Measurements from ENCODE around the gene GLRX3. TPM values are rescaled to one million over a fixed set of nuclear protein-coding genes. Genes with fewer than 3 reads are reported as not detected.

The GLRX3 gene
- total RNA-seq, 1 donor from 2014 or later = 45.9 TPM

- TF ChIP-seq, protein P1, sequence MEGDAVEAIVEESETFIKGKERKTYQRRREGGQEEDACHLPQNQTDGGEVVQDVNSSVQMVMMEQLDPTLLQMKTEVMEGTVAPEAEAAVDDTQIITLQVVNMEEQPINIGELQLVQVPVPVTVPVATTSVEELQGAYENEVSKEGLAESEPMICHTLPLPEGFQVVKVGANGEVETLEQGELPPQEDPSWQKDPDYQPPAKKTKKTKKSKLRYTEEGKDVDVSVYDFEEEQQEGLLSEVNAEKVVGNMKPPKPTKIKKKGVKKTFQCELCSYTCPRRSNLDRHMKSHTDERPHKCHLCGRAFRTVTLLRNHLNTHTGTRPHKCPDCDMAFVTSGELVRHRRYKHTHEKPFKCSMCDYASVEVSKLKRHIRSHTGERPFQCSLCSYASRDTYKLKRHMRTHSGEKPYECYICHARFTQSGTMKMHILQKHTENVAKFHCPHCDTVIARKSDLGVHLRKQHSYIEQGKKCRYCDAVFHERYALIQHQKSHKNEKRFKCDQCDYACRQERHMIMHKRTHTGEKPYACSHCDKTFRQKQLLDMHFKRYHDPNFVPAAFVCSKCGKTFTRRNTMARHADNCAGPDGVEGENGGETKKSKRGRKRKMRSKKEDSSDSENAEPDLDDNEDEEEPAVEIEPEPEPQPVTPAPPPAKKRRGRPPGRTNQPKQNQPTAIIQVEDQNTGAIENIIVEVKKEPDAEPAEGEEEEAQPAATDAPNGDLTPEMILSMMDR (IDR thresholded peaks at IDR 0.05) = no peak
- no peak overlapping the region for H3K4me3 ChIP-seq
- intact Hi-C loops (cut with DNase I) = no loop called here
- DNase-seq (no peak), ATAC-seq (no peak)
- no peaks in the 10 kb centered on the region for H3K9me3 ChIP-seq
- no peaks in the 10 kb centered on the region for H3K27me3 ChIP-seq (ENCODE audit: low read depth)
- no peaks in the 10 kb centered on the region for H3K36me3 ChIP-seq
- H3K4me1 ChIP-seq = no peaks in the 10 kb centered on the region
- no peak overlapping the region for H3K27ac ChIP-seq
Observed at GRCh38 chr10:130208807-130209206, 72.6 kb downstream of the GLRX3 start.

DNA sequence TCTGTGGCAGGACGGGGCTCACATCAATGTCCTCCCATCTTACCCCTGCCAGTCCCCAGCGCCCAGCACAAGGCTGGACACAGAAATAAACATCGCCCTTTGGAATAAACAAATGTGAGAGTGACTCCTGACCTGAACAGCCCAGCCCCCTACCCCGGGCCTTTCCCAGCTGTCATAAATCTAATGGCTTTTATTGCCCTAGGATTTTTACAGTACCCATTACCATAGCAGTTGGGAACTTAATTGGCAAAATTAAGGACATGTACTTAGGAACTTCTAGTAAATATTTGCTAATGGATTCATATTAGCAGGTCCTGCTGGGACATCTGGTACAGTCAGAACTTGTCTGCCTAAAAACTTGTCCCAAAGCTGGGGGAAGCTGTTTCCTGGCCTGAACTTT is 76.6 kb downstream of the GLRX3 start:
- Histone ChIP-seq H3K4me3 (no peak overlapping the region), H3K36me3 (no peaks in the 10 kb centered on the region), H3K27me3 (ENCODE audit: low read depth) (no peaks in the 10 kb centered on the region), H3K27ac (no peak overlapping the region), H3K4me1 (no peaks in the 10 kb centered on the region), H3K9me3 (no peaks in the 10 kb centered on the region)
- DNase-seq (no peak), ATAC-seq (no peak)
- TF ChIP-seq, protein P1 (IDR thresholded peaks at IDR 0.05) = no peak
- intact Hi-C loops (cut with DNase I) = no loop called here

DNA sequence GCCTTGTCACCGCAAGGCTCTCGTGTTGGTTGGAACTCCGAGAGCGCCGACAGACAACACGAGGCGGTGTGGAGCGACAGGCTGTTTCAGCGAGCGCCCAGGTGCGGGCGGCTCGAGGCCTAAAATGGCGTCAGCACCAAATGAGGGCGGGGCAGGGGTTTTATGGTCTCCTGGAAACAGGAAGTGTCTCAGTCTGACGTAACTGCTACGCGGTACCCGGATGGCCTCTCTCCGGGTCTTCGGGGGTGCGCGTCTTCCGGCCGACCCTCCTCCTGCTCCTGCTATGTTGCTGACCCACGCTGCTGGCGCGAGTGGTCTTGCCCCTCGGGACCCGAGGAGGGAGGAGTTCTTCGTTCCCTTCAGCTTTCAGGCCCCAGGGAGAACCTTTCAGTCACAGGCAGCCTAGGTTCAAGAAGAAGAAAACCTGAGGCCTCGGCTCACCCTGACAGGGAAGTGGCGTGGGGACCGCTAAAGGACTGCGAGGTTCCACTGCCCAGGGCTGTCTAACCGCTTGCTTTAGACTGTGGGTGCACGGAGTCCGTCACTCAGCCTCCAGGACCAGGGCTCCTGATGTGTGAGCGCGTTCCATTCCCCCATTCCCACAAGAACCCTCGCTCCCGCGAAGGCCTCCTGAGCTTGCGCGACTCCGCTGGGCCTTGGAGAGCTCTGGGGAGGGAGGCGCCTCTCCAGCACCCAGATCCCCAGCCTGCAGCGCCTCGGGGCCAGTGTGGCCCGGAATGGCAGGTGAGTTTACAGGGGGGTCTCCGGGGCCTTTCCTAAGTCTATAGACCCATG is 77.3 kb downstream of the GLRX3 start:
- intact Hi-C loops (cut with DNase I) = no loop called here
- TF ChIP-seq, protein P1 (IDR thresholded peaks at IDR 0.05) = no peak
- no peaks in the 10 kb centered on the region for H3K36me3 ChIP-seq
- DNase-seq (no peak), ATAC-seq (no peak)
- no peak overlapping the region for H3K4me3 ChIP-seq
- H3K27ac ChIP-seq = no peak overlapping the region
- no peaks in the 10 kb centered on the region for H3K9me3 ChIP-seq
- no peaks in the 10 kb centered on the region for H3K27me3 ChIP-seq (ENCODE audit: low read depth)
- H3K4me1 ChIP-seq = no peaks in the 10 kb centered on the region

DNA sequence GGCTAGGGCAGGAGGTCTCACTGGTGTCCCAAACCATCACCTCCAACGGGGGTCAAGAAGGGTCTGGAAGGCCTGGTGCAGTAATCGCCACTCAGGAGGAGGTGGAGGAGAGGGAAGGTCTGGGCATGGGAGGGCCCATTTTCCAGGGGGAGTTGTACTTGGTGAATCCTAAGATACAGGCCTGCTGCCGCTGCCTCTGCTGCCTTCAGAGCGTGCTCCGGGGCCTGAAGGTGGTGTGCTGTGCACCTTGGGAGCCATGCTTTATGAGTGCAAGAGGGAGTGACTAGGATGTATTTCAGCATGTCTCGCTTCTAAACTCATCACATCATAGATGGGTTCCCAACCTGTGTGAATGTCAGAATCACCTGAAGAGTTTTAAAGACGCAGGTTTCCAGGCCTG is 78.2 kb downstream of the GLRX3 start:
- H3K9me3 ChIP-seq = no peaks in the 10 kb centered on the region
- H3K27ac ChIP-seq = no peak overlapping the region
- ATAC-seq = no peak
- no peak for DNase-seq
- intact Hi-C loops (cut with DNase I) = no loop called here
- no peak overlapping the region for H3K4me3 ChIP-seq
- H3K36me3 ChIP-seq = no peaks in the 10 kb centered on the region
- no peaks in the 10 kb centered on the region for H3K4me1 ChIP-seq
- H3K27me3 ChIP-seq (ENCODE audit: low read depth) = no peaks in the 10 kb centered on the region
- TF ChIP-seq, protein P1 (IDR thresholded peaks at IDR 0.05) = no peak

GRCh38 chr10:130215151-130215930 is 79.2 kb downstream of the GLRX3 start:
- Histone ChIP-seq H3K4me3 (no peak overlapping the region), H3K27ac (no peak overlapping the region), H3K9me3 (no peaks in the 10 kb centered on the region), H3K4me1 (no peaks in the 10 kb centered on the region), H3K36me3 (no peaks in the 10 kb centered on the region), H3K27me3 (ENCODE audit: low read depth) (no peaks in the 10 kb centered on the region)
- DNase-seq (no peak), ATAC-seq (no peak)
- TF ChIP-seq, protein P1 (IDR thresholded peaks at IDR 0.05) = no peak
- intact Hi-C loops (cut with DNase I) = no loop called here
